Measurements from ENCODE around the gene FREM2. TPM values are rescaled to one million over a fixed set of nuclear protein-coding genes. Genes with fewer than 3 reads are reported as not detected.

Gene FREM2
- total and polyA plus RNA-seq, 2 of the 13 experiments (the other 11 are each of a cell fraction or from before 2014, with no cell fraction given) = not detected

GRCh38 chr13:38905861-38906260 is 219.0 kb downstream of the FREM2 start:
- WGBS (ENCODE audit: low lambda C conversion rate) = 0% methylated on average over 1 of the region's 1 CpG
- Histone ChIP-seq H3K4me2 (ENCODE audit: low read depth, low read length) (no peak overlapping the region), H3K4me3 (replicated peaks in 1 of 3; ENCODE audit: insufficient read depth in 1 of 3, low read depth in 2 of 3, low read length in 3 of 3) (no peak overlapping the region), H3K79me2 (ENCODE audit: insufficient read depth, low read length) (no peaks in the 10 kb centered on the region), H3K27ac (ENCODE audit: extremely low read length, insufficient read depth, low read length) (no peak overlapping the region), H3K36me3 (replicated peaks in 1 of 2; ENCODE audit: control insufficient read depth in 1 of 2, insufficient read depth in 2 of 2, low read length in 2 of 2) (no peaks in the 10 kb centered on the region), H3K9ac (ENCODE audit: insufficient read depth, low read depth, low read length) (no peak overlapping the region), H3K4me1 (ENCODE audit: insufficient read depth, low read length) (no peaks in the 10 kb centered on the region), H3K9me3 (ENCODE audit: low read length) (no peaks in the 10 kb centered on the region), H3K27me3 (ENCODE audit: control insufficient read depth in 1 of 2, insufficient read depth in 2 of 2, low read length in 2 of 2) (no peaks in the 10 kb centered on the region), H2AFZ (ENCODE audit: low read length) (no peak overlapping the region), H4K20me1 (ENCODE audit: insufficient read depth, low read length) (no peaks in the 10 kb centered on the region)
- BruUV-seq (replicated peaks) = no TSS peak
- CTCF ChIA-PET (ENCODE audit: low intra/inter-chr PET ratio, low total read pairs) = no interaction called here
- no peak for DNase-seq (ENCODE audit: low spot score)
- no peak for ATAC-seq
- intact Hi-C loops (cut with micrococcal nuclease; ENCODE audit: unreplicated experiment) (no loop called here), in situ Hi-C loops (cut with HindIII; ENCODE audit: extremely low pct_ligation_motif_present, low pct_unique_long_range_greater_than_20kb) (no loop called here)
- TF ChIP-seq ZBED4 (CRISPR knock-in tag; IDR thresholded peaks at IDR 0.05; ENCODE audit: borderline replicate concordance) (no peak), KDM5B (CRISPR knock-in tag; IDR thresholded peaks at IDR 0.05; ENCODE audit: borderline replicate concordance) (no peak), ZNF3 (CRISPR knock-in tag; IDR thresholded peaks at IDR 0.05) (no peak), SAP130 (CRISPR knock-in tag; IDR thresholded peaks at IDR 0.05; ENCODE audit: low read depth) (no peak), ONECUT2 (CRISPR knock-in tag; IDR thresholded peaks at IDR 0.05) (no peak), ARID5B (CRISPR knock-in tag; IDR thresholded peaks at IDR 0.05) (no peak), ERF (CRISPR knock-in tag; IDR thresholded peaks at IDR 0.05) (no peak)
- no peak for FAIRE-seq
- POLR2A ChIA-PET = no interaction called here
